Cardiac muscle cell (in vitro differentiated cells and primary cell): ENCODE data around the gene USP48. TPM values are rescaled to one million over a fixed set of nuclear protein-coding genes. Genes with fewer than 3 reads are reported as not detected.

Source experiments
- DNase-seq, 2 donors: peaks; one replicate each; pipeline versions ENCODE4 v3.0.0 to v3.0.0-alpha.2; 2010 to 2017; ENCODE audit warnings: low read depth in 1 of 2, low spot score in 1 of 2
- H3K27ac ChIP-seq: fragments of 200-600 bp; sonication (generic); 2 replicates; pipeline ENCODE4 v1.5.1; 2016
- H3K27me3 ChIP-seq: fragments of 200-600 bp; sonication (generic); 2 replicates; pipeline ENCODE4 v1.6.0; 2016; ENCODE audit warnings: control low read depth
- H3K36me3 ChIP-seq: fragments of 200-600 bp; sonication (generic); 2 replicates; pipeline ENCODE4 v1.5.1; 2016; ENCODE audit warnings: control low read depth
- H3K4me1 ChIP-seq: fragments of 200-600 bp; sonication (generic); 2 replicates; pipeline ENCODE4 v1.8.1; 2017; ENCODE audit warnings: low read depth, mild to moderate bottlenecking, mixed run types
- H3K4me3 ChIP-seq: fragments of 200-600 bp; sonication (generic); 2 replicates; pipeline ENCODE4 v1.5.1; 2016; ENCODE audit warnings: mild to moderate bottlenecking
- H3K9me3 ChIP-seq: fragments of 200-600 bp; sonication (generic); 2 replicates; pipeline ENCODE4 v1.5.1; 2017; ENCODE audit warnings: low read depth, mild to moderate bottlenecking, control low read depth
- polyA plus RNA-seq: library from polyadenylated mRNA; unstranded; fragments of >200 nt; fragmentation: Nextera tagmentation; extraction: Ambion mirVana; gene quantifications from 2 replicates; pipeline ENCODE4 v1.2.1, GENCODE V29; 2016
- total RNA-seq: library from RNA; depleted of rRNA; stranded (reverse); fragments of >200 nt; gene quantifications from 2 replicates; pipeline ENCODE4 v1.2.3, GENCODE V29; 2016
- TF ChIP-seq, protein P1 (sequence below): IDR thresholded peaks from 2 replicates; pipeline ENCODE4 v1.5.1; 2012; ENCODE audit warnings: low read depth, mild to moderate bottlenecking, low read length

The USP48 gene
- total and polyA plus RNA-seq, 2 experiments from 2014 or later, result 29.6 to 52.4 TPM

DNA sequence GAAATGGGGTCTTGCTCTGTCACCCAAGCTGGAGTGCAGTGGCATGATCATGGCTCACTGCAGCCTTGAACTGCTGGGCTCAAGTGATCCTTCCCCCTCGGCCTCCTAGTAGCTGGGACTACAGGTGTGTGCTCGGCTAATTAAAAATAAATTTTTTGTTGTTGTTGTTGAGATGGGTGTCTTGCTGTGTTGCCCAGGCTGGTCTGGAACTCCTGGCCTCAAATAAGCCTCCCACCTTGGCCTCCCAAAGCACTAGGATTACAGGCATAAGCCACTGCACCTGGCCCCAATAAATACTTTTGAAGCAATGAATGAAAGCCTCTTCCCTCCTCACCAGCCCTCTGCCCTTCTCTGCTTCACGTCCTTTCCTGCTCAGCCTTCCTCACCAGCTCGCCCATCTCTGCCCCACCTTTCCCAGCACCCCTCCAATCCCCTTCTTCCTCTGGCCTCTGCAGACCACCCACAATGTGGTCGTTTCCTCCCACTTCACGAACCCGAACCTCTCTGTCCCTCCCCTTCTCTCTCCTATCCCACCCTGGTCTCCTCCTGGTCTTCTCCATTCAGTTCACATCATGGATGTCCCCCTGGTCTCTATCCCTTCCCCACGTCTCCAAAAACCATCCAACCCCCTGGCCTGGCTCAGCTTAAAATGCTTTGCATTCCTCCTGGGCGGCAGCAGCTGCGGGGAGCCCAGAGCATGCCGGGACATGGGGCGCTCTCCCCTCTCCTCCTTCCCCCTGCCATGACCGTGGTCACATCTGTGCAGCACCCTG, 152.2 kb downstream of the USP48 start:
- H3K36me3 ChIP-seq, result no peaks in the 10 kb centered on the region
- no peaks in the 10 kb centered on the region for H3K9me3 ChIP-seq
- no peak overlapping the region for H3K27ac ChIP-seq
- H3K27me3 ChIP-seq, result no peaks in the 10 kb centered on the region
- no peaks in the 10 kb centered on the region for H3K4me1 ChIP-seq
- no peak for DNase-seq
- TF ChIP-seq, protein P1, sequence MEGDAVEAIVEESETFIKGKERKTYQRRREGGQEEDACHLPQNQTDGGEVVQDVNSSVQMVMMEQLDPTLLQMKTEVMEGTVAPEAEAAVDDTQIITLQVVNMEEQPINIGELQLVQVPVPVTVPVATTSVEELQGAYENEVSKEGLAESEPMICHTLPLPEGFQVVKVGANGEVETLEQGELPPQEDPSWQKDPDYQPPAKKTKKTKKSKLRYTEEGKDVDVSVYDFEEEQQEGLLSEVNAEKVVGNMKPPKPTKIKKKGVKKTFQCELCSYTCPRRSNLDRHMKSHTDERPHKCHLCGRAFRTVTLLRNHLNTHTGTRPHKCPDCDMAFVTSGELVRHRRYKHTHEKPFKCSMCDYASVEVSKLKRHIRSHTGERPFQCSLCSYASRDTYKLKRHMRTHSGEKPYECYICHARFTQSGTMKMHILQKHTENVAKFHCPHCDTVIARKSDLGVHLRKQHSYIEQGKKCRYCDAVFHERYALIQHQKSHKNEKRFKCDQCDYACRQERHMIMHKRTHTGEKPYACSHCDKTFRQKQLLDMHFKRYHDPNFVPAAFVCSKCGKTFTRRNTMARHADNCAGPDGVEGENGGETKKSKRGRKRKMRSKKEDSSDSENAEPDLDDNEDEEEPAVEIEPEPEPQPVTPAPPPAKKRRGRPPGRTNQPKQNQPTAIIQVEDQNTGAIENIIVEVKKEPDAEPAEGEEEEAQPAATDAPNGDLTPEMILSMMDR, result no peak
- H3K4me3 ChIP-seq, result no peak overlapping the region

DNA sequence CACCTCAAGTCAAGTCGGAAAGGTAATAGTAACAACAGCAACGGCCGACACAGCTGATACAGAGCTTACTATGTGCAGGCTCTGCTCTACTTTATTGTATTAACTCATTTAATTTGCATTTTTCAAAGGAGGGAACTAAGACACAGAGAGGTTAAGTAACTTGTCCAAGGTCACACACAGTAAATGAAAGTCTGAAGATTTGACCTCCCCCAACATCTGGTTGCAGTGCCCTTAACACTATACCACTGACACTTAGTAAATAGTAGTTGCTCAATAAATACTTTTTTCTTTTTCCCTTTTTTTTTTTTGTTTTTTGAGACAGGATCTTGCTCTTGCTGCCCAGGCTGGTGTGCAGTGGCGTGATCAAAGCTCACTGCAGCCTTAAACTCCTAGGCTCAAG, 153.0 kb downstream of the USP48 start:
- no peaks in the 10 kb centered on the region for H3K4me1 ChIP-seq
- H3K27ac ChIP-seq, result no peak overlapping the region
- no peaks in the 10 kb centered on the region for H3K9me3 ChIP-seq
- no peak for DNase-seq
- H3K36me3 ChIP-seq, result no peaks in the 10 kb centered on the region
- H3K27me3 ChIP-seq, result no peaks in the 10 kb centered on the region
- H3K4me3 ChIP-seq, result no peak overlapping the region
- TF ChIP-seq, protein P1, result no peak

GRCh38 chr1:21628798-21629393, 154.1 kb downstream of the USP48 start:
- Histone ChIP-seq H3K27me3 (no peaks in the 10 kb centered on the region), H3K4me3 (no peak overlapping the region), H3K4me1 (no peaks in the 10 kb centered on the region), H3K36me3 (no peaks in the 10 kb centered on the region), H3K9me3 (no peaks in the 10 kb centered on the region), H3K27ac (no peak overlapping the region)
- TF ChIP-seq, protein P1, result no peak
- DNase-seq, result no peak

Other genes starting within 250 kb of the USP48 start
- 4.1 and 7.4 TPM in 2 replicates for gene RAP1GAP, start 113.8 kb downstream of the USP48 start, total RNA-seq
- gene RAP1GAP, start 113.8 kb downstream of the USP48 start, polyA plus RNA-seq, result 5.8 and 9.8 TPM in 2 replicates
- gene LDLRAD2, start 29.1 kb upstream of the USP48 start, total RNA-seq, result 0.28 and 0.77 TPM in 2 replicates
- gene LDLRAD2, start 29.1 kb upstream of the USP48 start, polyA plus RNA-seq, result 1.3 and 3.4 TPM in 2 replicates
- gene HSPG2, start 154.2 kb upstream of the USP48 start, total RNA-seq, result 112 and 193 TPM in 2 replicates
- 62.3 and 96.2 TPM in 2 replicates for gene HSPG2, start 154.2 kb upstream of the USP48 start, polyA plus RNA-seq
- gene CELA3B, start 193.9 kb upstream of the USP48 start, total RNA-seq, result not detected in 2 replicates
- gene CELA3B, start 193.9 kb upstream of the USP48 start, polyA plus RNA-seq, result not detected in 2 replicates
- not detected in 2 replicates for gene CELA3A, start 218.5 kb upstream of the USP48 start, total RNA-seq
- not detected in 2 replicates for gene CELA3A, start 218.5 kb upstream of the USP48 start, polyA plus RNA-seq